H1 (cell line): ENCODE data around the gene LY86. TPM values are rescaled to one million over a fixed set of nuclear protein-coding genes. Genes with fewer than 3 reads are reported as not detected.

Experiments
- CTCF ChIP-seq, 3 experiments: IDR thresholded peaks; 1 replicate in 2 of 3; 2 replicates in 1 of 3; pipeline versions ENCODE4 v1.5.1 to v1.6.1; 2011; ENCODE audit warnings: low read length in 3 of 3, mild to moderate bottlenecking in 3 of 3, inconsistent platforms in 2 of 3, low read depth in 1 of 3, moderate library complexity in 1 of 3; ENCODE audit not compliant: insufficient read depth in 1 of 3; ENCODE audit errors: control extremely low read depth in 1 of 3
- polyA plus RNA-seq, 7 experiments: library from polyadenylated mRNA; depleted of rRNA in 3 of 7; stranded (reverse) in 5 of 7; unstranded in 2 of 7; fragments of >200 nt in 5 of 7; fragments of 200-250 nt in 2 of 7; gene quantifications; 1 replicate in 5 of 7; 2 replicates in 1 of 7; 4 replicates in 1 of 7; pipeline versions ENCODE4 v1.2.1 to v1.2.3, GENCODE V29; 2011 to 2013; ENCODE audit warnings: missing spikeins in 2 of 7, mixed read lengths in 2 of 7
- total RNA-seq: library from RNA; stranded (reverse); fragmentation: NEBNext Ultra II Directional; extraction: Animal tissue kit (Norgen Biotek cat#: 25700); gene quantifications from 2 replicates; pipeline ENCODE4 v1.2.1, GENCODE V29; 2021

LY86 gene
- total and polyA plus RNA-seq, 2 of the 8 experiments (the other 6 are each of a cell fraction or from before 2014, with no cell fraction given), result not detected

- TF ChIP-seq CTCF (IDR thresholded peaks at IDR 0.05; ENCODE audit: control extremely low read depth in 1 of 3, insufficient read depth in 1 of 3, low read depth in 1 of 3, low read length in 3 of 3), result peak; percentile 59 to 88 (median 86)
Observed at GRCh38 chr6:6676910-6677441, 88.5 kb downstream of the LY86 start (continued).
